GM12865 (cell line): Measurements from ENCODE around the gene CCDC107.
"Not testable (repeated sequence)": the region's sequence is repeated elsewhere in the genome, so short reads cannot be mapped to it uniquely, and the experiment has no call there.

Source experiments
- DNase-seq: peaks from one replicate; pipeline ENCODE4 v3.0.0; 2010; ENCODE audit warnings: low read depth
- H3K4me3 ChIP-seq: 2 replicates; pipeline ENCODE4 v1.5.1; 2011; ENCODE audit warnings: mild to moderate bottlenecking, low read depth, low read length, control low read depth
- TF ChIP-seq, protein P1 (sequence below): IDR thresholded peaks from 2 replicates; pipeline ENCODE4 v1.5.1; 2011; ENCODE audit warnings: low read length, control low read depth, low read depth, inconsistent platforms; ENCODE audit not compliant: insufficient read depth; ENCODE audit errors: missing control alignments

Gene CCDC107

DNA sequence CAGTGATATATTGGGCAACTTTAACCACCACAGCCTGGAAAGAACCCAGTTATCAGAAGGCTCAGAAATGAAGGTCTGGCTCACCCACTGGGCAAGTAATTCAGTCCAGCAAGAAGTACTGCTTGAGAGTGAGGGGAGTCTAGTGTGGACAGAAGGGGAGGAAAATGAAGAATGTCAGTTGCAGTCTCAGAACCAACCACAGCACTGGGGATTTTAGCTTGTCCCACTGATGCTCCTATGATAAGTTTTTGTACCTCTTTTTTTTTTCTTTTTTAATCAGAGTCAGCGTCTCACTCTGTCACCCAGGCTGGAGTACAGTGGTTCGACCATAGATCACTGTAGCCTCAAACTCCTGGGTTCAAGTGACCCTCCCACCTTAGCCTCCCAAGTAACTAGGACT, 30.5 kb upstream of the CCDC107 start:
- no peak for DNase-seq
- H3K4me3 ChIP-seq: no peak overlapping the region
- TF ChIP-seq, protein P1, sequence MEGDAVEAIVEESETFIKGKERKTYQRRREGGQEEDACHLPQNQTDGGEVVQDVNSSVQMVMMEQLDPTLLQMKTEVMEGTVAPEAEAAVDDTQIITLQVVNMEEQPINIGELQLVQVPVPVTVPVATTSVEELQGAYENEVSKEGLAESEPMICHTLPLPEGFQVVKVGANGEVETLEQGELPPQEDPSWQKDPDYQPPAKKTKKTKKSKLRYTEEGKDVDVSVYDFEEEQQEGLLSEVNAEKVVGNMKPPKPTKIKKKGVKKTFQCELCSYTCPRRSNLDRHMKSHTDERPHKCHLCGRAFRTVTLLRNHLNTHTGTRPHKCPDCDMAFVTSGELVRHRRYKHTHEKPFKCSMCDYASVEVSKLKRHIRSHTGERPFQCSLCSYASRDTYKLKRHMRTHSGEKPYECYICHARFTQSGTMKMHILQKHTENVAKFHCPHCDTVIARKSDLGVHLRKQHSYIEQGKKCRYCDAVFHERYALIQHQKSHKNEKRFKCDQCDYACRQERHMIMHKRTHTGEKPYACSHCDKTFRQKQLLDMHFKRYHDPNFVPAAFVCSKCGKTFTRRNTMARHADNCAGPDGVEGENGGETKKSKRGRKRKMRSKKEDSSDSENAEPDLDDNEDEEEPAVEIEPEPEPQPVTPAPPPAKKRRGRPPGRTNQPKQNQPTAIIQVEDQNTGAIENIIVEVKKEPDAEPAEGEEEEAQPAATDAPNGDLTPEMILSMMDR: no peak

DNA sequence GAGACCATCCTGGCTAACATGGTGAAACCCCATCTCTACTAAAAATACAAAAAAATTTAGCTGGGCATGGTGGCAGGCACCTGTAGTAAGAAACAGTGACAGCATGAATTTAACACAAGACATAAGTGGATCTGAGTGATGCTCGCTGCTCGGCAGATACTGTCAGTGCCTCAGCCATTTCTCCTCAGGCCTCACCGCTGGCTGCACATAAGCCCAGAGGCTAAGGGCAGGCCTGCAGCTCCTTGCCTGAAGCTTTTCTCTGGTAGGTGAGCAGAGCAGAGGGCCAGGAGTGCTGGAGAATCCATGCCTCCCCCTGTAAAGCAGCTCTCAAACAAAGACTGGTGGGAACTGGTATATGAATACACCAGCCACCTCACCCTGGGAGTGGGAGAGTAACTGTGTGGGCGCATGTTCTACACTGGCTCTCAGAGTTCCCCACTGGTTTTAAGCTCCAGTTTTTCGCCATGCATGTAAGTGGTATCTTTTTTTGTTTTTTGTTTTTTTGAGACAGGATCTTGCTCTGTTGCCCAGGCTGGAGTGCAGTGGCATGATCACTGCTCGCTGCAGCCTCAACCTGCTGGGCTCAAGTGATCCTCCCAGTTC, 29.6 kb upstream of the CCDC107 start:
- no peak for DNase-seq
- TF ChIP-seq, protein P1: no peak
- H3K4me3 ChIP-seq: no peak overlapping the region

DNA sequence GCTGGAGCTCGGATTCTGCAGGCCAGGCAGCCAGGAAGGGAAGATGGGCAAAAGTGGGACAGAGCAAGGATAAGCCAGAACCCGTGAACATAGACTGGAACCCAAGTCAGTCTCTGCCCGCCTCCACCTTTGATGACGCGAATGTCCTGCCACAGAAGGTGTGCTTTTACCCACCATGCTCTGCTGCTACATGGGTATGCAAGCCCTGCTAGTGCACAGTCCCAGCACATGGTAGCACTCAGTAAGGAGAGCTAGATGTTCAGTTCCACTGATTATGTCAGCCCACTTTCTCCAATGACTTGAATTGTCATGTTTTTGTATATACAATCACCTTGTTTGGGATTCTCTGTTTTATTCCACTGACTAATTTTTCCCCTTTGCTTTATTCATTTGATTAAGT, 28.5 kb upstream of the CCDC107 start:
- TF ChIP-seq, protein P1: no peak

DNA sequence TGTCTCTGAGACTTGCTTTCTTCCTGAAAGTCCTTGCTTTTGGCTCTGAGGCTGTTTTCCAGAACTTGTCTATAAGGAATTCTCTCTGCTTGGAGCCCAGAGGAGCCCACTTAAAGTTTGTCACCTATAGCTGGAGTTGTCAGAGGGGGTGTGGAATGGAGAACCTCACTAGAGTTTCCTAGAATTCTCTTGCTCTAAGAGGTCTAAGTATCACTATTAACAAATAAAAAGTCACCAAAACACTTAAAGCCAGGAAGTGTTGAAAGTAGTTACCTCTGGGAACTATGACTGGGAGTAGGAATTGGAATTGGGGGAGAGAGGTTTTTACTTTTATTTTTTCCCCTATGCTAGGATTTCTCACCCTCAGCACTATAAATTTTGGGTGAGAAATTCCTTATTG, 22.4 kb upstream of the CCDC107 start:
- no peak for DNase-seq
- H3K4me3 ChIP-seq: no peak overlapping the region
- TF ChIP-seq, protein P1: no peak

More for the DNA sequence above, 28.5 kb upstream of the CCDC107 start:
- DNase-seq: no peak
- H3K4me3 ChIP-seq: no peak overlapping the region

DNA sequence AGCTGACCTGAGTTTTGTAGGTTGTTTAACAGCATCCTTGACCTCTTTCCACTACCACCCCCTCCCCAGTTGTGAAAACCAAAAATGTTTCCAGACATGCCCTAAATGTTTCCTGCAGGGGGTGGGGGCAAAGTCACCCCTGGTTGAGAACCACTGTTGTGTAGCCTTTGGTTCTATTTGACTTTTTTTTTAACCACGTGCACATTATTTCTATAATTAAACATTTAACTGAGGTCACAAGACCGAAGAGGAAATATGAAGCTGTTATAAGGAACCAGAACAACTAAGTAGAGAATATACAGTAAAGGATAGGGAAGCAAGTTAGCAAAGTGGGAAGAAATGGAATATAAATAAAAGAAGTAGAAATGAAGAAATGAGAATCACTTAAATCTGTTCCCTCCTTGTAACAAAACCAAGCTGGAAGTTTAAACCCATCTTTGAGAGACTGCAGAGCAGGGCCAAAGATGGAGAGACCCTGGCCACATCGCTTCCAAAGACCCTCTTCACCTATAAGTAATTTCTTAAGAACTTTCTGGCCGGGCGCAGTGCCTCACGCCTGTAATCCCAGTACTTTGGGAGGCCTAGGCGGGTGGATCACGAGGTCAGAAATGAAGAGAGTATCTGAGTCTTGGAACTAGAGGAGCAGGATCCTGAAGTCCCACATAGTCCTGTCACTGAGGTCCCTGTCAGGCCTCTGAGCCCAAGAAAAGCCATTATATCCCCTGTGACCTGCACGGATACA, 21.8 kb upstream of the CCDC107 start:
- TF ChIP-seq, protein P1: no peak
- DNase-seq: no peak
- no peak overlapping the region for H3K4me3 ChIP-seq

DNA sequence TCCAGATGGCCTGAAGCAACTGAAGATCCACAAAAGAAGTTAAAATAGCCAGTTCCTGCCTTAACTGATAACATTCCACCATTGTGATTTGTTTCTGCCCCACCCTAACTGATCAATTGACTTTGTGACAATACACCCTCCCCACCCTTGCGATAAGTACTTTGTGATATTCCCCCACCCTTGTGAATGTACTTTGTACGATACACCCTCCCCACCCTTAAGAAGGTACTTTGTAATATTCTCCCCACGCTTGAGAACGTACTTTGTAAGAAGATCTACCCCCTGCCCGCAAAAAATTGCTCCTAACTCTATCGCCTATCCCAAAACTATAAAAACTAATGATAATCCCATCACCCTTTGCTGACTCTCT, 21.2 kb upstream of the CCDC107 start:
- not testable (repeated sequence) for DNase-seq, H3K4me3 ChIP-seq

DNA sequence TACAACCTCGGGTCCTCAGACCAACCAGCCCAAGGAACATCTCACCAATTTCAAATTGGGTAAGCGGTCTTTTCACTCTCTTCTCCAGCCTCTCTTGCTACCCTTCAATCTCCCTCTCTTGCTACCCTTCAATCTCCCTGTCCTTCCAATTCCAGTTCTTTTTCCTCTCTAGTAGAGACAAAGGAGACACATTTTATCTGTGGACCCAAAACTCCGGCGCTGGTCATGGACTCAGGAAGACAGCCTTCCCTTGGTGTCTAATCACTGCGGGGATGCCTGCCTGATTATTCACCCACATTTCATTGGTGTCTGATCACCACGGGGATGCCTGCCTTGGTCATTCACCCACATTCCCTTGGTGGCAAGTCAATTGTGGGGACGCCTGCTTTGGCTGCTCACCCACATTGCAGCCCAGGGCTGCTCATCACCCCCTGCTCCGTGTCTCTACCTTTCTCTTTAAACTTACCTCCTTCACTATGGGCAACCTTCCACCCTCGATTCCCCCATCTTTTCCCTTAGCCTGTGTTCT, 20.6 kb upstream of the CCDC107 start:
- DNase-seq, H3K4me3 ChIP-seq: not testable (repeated sequence)

DNA sequence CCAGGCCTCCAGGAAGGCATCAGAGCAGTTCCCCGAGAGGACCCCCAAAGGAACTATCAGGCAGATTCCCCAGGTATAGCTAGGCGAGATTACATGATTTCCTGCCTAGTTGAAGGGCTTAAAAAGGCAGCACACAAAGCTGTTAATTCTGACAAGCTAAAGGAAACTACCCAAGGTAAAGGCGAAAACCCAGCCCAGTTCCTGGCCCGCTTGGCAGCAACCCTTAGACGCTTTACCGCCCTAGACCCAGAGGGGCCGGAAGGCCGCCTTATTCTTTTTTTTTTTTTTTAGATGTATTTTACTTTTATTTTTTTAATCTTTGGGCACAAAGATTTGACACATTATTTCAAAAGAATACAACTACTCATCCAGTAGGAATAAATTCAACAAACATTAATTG, 19.3 kb upstream of the CCDC107 start:
- DNase-seq, H3K4me3 ChIP-seq: not testable (repeated sequence)

DNA sequence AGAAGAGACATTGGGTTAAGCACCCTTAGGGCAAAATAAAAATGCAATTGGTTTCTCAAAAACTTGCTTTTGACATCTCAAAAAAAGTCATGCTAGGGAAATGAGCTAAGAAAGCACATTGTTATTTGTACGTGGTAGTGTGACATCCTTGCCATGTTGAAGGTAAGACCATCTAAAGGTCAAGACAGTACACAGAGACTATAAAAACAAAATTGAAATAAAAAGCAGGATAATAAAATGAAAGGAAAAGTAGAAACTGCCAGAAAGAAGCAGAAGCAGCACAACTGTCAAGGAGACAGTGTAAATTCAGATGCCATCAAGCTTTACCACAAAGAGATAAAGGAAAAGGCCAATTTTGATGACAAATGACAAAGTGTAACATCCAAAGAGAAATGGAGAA, 18.9 kb upstream of the CCDC107 start:
- not testable (repeated sequence) for H3K4me3 ChIP-seq, DNase-seq
